ENCODE results near the gene RAB30.

DNA sequence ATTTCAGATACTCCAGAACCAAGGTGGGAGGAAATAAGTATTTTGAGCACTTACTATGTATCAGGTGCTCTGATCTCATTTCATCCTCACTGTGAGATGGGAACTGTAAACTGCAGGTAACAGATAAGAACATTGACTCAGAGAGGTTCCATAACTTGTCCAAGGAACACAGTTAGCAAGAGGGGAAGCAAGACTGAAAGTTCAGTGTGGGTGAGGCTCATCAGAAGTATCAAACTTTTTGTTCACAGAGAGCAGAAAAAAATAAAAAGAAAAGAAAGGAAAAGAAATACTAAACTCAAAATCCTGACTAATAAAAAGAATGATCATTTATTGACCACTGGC, 37.1 kb downstream of the RAB30 start:
- TF ChIP-seq, protein P1, sequence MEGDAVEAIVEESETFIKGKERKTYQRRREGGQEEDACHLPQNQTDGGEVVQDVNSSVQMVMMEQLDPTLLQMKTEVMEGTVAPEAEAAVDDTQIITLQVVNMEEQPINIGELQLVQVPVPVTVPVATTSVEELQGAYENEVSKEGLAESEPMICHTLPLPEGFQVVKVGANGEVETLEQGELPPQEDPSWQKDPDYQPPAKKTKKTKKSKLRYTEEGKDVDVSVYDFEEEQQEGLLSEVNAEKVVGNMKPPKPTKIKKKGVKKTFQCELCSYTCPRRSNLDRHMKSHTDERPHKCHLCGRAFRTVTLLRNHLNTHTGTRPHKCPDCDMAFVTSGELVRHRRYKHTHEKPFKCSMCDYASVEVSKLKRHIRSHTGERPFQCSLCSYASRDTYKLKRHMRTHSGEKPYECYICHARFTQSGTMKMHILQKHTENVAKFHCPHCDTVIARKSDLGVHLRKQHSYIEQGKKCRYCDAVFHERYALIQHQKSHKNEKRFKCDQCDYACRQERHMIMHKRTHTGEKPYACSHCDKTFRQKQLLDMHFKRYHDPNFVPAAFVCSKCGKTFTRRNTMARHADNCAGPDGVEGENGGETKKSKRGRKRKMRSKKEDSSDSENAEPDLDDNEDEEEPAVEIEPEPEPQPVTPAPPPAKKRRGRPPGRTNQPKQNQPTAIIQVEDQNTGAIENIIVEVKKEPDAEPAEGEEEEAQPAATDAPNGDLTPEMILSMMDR (IDR thresholded peaks at IDR 0.05): no peak
- no peak for TF ChIP-seq POLR2A (IDR thresholded peaks at IDR 0.05)

All from suprapubic skin (tissue), 3 donors.